ENCODE results near the gene ZFP36L2.

The ZFP36L2 gene

GRCh38 chr2:43270461-43270860, 44.1 kb upstream of the ZFP36L2 start:
- Histone ChIP-seq H3K27me3 (ENCODE audit: control insufficient read depth, insufficient read depth, low read length) (no peaks in the 10 kb centered on the region), H3K79me2 (no peaks in the 10 kb centered on the region), H3K9ac (no peak overlapping the region), H3K36me3 (ENCODE audit: control insufficient read depth, insufficient read depth, low read length) (no peaks in the 10 kb centered on the region), H3K4me2 (ENCODE audit: low read length) (no peak overlapping the region), H2AFZ (no peak overlapping the region), H3K9me3 (ENCODE audit: control insufficient read depth, low read length) (no peaks in the 10 kb centered on the region), H3K27ac (no peak overlapping the region), H3K4me1 (no peaks in the 10 kb centered on the region), H3K4me3 (ENCODE audit: low read depth, low read length) (no peak overlapping the region)
- no peak for TF ChIP-seq CTCF (IDR thresholded peaks at IDR 0.05)

DNA sequence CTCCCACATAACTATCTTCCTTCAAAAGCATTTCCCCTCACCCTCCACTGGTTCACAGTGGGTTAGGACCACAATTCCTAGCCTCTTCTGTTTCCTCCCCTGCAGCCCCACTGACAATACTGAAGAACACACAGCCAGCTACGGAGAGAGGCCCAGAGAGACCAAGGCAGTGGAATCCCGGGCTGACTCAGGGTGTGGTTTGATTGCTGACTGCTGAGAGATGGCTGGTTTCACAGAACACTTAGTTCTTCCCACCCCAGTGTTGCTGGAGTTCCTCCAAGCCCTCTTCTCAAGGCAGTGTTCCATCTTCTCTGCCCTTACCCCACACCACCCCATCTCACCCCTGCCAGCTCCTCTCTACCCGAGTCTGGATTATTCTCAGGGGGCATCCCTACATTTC, 43.3 kb upstream of the ZFP36L2 start:
- Histone ChIP-seq H3K79me2 (no peaks in the 10 kb centered on the region), H3K36me3 (ENCODE audit: control insufficient read depth, insufficient read depth, low read length) (no peaks in the 10 kb centered on the region), H3K27ac (no peak overlapping the region), H3K9ac (no peak overlapping the region), H3K9me3 (ENCODE audit: control insufficient read depth, low read length) (no peaks in the 10 kb centered on the region), H3K27me3 (ENCODE audit: control insufficient read depth, insufficient read depth, low read length) (no peaks in the 10 kb centered on the region), H3K4me2 (ENCODE audit: low read length) (no peak overlapping the region), H3K4me1 (no peaks in the 10 kb centered on the region), H3K4me3 (ENCODE audit: low read depth, low read length) (no peak overlapping the region), H2AFZ (no peak overlapping the region)
- TF ChIP-seq CTCF (IDR thresholded peaks at IDR 0.05): no peak

DNA sequence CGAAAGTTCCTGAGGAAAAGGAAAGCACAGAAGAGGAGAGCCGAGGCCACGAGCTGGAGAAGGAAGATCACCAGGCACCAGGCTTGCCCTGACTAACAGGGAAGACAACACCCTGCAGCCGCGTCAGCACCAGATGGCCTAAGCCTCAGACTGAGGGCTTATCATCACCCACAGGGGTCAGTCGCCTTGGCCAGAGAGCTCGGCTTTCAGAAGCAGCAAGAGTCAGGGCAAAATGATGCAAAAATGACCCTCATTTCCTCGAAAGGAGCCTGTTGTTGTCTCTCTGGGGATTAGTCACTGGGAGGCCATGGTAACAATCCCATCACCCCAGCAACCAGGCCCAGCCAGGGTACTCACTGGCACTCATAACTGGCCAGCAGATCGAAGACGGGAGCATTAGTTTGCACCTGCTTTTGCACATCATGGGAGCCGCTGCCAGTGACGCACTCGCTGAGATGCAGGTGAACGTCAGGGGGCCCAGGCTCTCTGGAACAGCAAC, 42.7 kb upstream of the ZFP36L2 start:
- Histone ChIP-seq H3K9me3 (ENCODE audit: control insufficient read depth, low read length) (no peaks in the 10 kb centered on the region), H2AFZ (no peak overlapping the region), H3K4me1 (no peaks in the 10 kb centered on the region), H3K27me3 (ENCODE audit: control insufficient read depth, insufficient read depth, low read length) (no peaks in the 10 kb centered on the region), H3K36me3 (ENCODE audit: control insufficient read depth, insufficient read depth, low read length) (no peaks in the 10 kb centered on the region), H3K4me2 (ENCODE audit: low read length) (no peak overlapping the region), H3K9ac (no peak overlapping the region), H3K79me2 (no peaks in the 10 kb centered on the region), H3K27ac (no peak overlapping the region), H3K4me3 (ENCODE audit: low read depth, low read length) (no peak overlapping the region)
- no peak for TF ChIP-seq CTCF (IDR thresholded peaks at IDR 0.05)

- Histone ChIP-seq H3K36me3 (ENCODE audit: control insufficient read depth, insufficient read depth, low read length) (no peaks in the 10 kb centered on the region), H3K27ac (no peak overlapping the region), H3K9me3 (ENCODE audit: control insufficient read depth, low read length) (no peaks in the 10 kb centered on the region), H3K9ac (no peak overlapping the region), H3K4me3 (ENCODE audit: low read depth, low read length) (no peak overlapping the region), H3K4me1 (no peaks in the 10 kb centered on the region), H3K27me3 (ENCODE audit: control insufficient read depth, insufficient read depth, low read length) (no peaks in the 10 kb centered on the region), H3K4me2 (ENCODE audit: low read length) (no peak overlapping the region), H2AFZ (no peak overlapping the region), H3K79me2 (no peaks in the 10 kb centered on the region)
- no peak for TF ChIP-seq CTCF (IDR thresholded peaks at IDR 0.05)
Measured at GRCh38 chr2:43268066-43268953, 41.9 kb upstream of the ZFP36L2 start.

- no peaks in the 10 kb centered on the region for H3K9me3 ChIP-seq (ENCODE audit: control insufficient read depth, low read length)
- no peak for TF ChIP-seq CTCF (IDR thresholded peaks at IDR 0.05)
- no peak overlapping the region for H3K27ac ChIP-seq
- no peak overlapping the region for H2AFZ ChIP-seq
- no peaks in the 10 kb centered on the region for H3K4me1 ChIP-seq
- no peaks in the 10 kb centered on the region for H3K27me3 ChIP-seq (ENCODE audit: control insufficient read depth, insufficient read depth, low read length)
- no peak overlapping the region for H3K4me3 ChIP-seq (ENCODE audit: low read depth, low read length)
- no peak overlapping the region for H3K9ac ChIP-seq
- no peaks in the 10 kb centered on the region for H3K79me2 ChIP-seq
- H3K36me3 ChIP-seq (ENCODE audit: control insufficient read depth, insufficient read depth, low read length): no peaks in the 10 kb centered on the region
- no peak overlapping the region for H3K4me2 ChIP-seq (ENCODE audit: low read length)
Measured at GRCh38 chr2:43267381-43267780, 41.0 kb upstream of the ZFP36L2 start.

Measured in parathyroid adenoma (tissue), 2 donors.